ENCODE measurements around the gene CDC45.
"Not testable (repeated sequence)": the region's sequence is repeated elsewhere in the genome, so short reads cannot be mapped to it uniquely, and the experiment has no call there.

Gene CDC45, protein sequence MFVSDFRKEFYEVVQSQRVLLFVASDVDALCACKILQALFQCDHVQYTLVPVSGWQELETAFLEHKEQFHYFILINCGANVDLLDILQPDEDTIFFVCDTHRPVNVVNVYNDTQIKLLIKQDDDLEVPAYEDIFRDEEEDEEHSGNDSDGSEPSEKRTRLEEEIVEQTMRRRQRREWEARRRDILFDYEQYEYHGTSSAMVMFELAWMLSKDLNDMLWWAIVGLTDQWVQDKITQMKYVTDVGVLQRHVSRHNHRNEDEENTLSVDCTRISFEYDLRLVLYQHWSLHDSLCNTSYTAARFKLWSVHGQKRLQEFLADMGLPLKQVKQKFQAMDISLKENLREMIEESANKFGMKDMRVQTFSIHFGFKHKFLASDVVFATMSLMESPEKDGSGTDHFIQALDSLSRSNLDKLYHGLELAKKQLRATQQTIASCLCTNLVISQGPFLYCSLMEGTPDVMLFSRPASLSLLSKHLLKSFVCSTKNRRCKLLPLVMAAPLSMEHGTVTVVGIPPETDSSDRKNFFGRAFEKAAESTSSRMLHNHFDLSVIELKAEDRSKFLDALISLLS

DNA sequence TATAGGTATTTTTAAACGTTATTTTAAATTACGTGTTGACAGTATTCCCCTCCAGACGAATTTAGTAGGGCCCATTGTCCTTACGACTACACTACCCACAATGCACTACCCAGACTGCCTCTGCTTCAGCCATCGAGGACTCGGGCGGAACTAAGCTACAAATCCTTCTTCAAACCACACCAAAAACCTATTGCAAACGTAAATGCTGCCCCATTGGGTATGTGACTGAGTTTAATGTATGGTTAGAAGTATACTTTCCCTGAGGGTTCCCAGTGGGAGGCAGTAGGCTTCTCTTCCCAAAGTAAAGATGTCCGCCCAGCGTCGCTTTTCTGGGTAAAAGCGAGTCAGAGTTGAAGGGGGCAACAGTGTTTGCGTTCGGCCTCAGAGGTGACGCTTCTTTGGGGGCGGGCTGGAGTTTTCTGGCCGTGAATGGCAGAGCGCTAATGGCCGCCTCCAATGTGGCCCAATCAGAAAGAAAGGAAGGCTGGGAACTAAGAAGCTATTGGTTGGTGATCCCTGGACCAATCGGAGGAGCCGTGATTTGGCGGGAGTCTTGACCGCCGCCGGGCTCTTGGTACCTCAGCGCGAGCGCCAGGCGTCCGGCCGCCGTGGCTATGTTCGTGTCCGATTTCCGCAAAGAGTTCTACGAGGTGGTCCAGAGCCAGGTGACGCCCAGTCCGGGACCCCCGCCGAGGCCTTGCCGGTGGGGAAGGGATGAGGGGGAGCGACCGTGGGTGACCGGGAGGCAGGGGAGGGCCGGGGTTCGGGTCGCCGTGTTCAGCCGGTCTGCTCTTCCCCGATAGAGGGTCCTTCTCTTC, at the start of gene CDC45:
Gene CDC45 (plus strand): TSS at position 566 of the 818 bp plus-strand sequence. CDS start 49 bp downstream, at position 615.
- DNase-seq, result peak; percentile 96

DNA sequence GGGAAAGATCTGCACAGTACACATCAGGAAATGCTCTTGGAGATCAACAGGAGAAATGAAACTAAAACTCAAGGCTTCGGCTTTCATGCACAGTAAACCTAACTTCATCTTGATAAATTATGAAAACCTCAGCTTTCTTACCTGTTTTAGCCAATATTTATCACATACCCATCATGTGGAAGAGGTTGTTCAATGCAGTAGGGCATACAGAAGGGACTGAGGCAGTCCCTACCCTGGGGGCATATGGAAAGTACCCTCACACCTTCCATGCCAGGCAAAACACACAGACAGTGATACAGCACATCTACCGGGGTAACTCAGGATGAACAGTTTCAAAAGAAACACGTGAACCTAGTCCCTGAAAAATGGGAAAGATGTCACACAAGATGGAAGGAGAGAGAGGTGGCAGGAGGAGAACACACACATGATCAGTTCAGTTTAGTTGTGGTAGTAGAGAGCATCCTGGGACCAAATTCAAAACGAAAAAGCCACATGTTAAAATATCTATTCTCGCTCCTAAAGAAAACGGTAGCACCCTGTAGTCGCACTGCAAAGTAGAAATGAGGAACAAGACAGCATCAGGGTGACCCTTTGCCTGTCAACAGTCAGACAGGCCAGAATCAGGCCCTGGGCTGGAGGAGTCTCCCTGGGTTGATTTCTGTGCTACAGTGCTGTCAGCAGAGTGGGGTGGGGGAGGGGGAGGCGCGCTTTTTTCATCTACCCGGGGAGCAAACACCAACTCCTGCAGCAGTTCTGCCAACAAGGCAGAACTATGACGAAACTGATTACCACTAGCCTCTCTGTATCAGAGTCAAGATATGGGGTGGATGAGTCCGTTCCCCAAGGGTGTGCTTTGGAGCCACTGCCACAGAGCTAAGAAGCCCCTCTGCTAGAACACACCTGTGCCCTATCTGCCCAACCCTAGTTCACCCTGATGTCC, 49.5 kb upstream of the CDC45 start:
- peak; percentile 55 for DNase-seq

DNA sequence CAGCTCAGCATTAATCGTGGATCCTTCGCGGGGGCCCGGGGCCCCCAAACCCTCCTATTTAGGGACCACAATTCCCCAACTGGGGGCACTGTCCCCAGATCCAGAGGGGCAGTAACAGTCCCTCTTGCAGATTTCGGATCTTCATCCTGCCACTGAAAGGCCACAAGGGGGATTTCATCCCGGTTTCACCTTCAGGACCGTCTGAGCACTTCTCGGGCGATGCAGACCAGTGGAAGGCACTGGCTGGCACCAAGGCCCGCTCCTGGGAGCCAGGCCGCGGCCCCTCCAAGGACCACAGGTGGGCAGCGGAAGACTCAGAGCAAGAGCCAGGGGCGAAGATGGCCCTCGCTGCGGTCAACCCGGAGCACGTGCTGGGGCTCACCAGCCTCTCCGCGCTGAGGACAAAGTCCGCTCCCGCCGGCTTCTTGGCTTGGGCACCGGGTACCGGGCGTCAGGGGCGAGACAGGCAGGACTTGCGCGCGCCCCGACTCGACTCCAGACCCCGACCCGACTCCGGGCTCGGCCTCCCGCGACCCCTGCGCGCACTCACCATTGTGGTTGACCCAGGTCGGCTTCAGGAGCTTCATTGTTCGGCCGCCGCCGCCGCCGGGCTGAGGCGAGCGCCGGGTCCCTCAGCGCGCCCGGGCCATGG, 48.7 kb upstream of the CDC45 start:
- DNase-seq, result peak; percentile 42

DNA sequence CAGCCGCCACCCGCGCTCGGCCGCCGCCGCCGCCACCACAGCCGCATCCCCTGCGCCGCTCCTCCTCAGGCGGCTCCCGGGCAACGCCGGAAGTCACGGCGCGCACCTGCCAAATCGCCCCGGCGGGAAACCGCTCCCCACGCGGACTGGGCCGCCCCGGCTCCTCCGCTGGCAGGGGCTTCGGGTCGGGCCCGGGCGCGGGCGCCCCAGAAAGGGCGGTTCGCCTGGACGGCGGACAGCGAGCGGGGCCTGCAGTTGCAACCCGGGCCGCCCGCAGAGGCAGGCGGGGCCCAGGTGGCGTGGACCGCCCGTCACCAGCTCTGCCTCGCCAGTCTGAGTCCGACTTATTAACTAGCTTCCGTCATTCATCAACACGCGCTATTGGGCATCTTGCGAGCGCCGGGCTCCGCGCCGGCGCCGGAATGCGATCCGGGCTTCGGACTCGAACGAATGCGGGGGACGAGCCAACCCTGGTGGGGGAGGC, 48.0 kb upstream of the CDC45 start, which contains the start of gene HIRA:
Gene HIRA (minus strand): TSS at position 85 of the 484 bp plus-strand sequence. CDS start 257 bp downstream, outside the sequence.
- DNase-seq, result peak; percentile 88

DNA sequence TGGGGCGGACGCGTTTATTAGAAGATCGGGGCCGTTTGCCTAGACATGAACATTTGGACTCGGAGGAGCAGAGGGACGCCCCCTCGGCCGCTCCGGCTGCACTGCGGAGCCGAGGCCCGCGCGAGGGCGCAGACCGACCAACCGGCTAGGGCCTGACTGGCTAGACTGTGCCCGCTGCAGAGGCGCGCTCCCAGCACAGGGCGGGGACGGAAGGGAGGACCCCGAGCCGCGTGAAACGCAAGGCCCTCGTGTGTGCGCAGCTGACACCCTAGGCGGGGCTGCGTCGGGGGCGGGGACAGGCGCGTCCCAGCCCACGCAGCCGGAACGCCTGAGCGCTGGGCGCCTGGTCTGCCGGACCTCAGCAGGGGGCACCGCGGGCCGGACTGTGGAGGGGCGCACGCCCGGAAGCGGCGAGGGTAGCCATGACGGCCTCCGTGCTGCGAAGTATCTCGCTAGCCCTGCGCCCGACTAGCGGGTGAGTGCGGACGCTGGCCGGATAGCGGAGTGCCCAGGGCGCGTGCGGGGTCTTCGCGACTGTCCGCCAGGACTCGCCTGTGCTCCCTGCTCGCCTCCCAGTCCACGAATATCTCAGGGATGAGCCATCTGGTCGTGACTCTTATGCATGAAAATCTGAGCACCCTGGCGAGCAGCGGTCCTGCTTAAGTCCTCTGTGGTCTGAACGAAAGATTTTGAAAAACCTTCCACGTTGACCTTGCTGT, 47.4 kb upstream of the CDC45 start, which contains the start of gene MRPL40:
Gene MRPL40 (plus strand): TSS at position 413 of the 719 bp plus-strand sequence. CDS start 10 bp downstream, at position 423.
- DNase-seq, result peak; percentile 95

DNA sequence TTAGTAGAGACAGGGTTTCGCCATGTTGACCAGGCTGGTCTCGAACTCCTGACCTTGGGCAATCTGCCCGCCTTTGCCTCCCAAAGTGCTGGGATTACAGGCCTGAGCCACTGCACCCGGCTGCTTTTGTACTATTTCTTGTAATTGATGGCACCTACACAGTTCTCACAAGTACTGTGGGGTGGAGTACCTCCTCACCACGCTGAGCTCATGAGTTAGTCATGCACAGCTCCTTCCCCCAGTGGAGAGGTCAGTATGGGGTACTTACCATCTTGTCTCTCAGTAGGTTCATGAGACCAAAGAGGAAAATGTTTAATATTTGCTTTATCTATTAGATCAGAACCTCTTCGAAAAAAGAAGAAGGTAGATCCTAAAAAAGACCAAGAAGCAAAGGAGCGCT, 45.3 kb upstream of the CDC45 start:
- no peak for DNase-seq

DNA sequence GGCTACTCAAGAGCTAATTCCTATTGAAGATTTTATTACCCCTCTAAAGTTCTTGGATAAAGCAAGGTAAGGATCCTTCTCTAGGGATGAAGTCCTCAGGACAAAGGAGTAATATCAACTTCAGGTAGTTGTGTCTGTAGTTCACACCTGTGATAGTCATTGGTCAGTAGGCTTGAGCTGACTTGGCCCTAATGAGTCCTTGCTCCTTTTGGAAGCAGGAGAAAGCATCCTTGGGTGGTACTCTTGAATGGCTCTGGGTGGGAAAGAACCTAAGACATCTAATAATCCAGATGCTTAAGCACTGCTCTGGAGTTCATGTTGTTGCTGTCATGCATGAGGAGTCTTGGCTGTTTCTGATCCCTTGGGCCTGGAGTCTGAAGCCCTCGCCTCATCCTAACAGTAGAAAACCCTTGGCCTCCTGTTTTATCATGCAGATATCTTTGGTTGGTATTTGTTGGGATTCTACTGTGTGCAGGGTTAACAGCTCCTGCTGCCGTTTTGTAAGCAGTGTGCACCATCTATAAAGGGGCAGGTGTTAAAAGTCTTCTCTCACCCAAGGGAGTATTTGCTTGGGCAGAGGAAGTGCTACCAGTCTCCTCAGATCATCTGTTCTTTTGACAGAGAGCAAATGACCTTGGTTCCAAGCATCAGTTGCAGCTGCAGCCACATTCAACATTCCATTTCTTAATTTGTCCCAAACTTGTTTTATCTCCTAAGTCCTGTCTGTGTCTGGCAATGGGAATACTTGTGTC, 44.7 kb upstream of the CDC45 start:
- DNase-seq, result no peak

DNA sequence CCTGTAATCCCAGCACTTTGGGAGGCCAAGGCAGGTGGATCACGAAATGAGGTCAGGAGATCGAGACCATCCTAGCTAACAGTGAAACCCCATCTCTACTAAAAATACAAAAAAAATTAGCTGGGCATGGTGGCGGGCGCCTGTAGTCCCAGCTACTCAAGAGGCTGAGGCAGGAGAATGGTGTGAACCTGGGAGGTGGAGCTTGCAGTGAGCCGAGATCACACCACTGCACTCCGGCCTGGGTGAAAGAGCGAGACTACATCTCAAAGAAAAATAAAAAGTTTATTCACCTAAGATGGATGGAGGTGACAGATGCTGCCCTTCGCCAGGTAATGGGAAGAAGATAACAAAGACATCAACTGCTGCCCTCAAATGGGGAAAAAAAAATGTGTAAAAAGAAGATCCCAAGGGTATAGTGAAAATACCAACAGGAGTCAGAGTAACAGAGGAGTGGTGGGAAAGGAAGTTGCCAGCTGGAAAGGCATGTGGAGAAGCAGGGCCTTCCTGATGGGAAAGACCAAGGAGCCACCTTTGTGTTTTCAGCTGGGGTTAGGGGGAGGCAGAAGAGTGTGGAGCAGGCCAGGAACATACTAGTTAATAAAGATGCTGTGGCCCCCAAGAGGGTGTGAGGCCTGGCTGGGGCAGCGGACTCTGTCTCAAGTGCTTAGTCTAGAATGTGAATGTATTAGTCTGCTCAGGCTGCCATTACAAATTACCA, 43.1 kb upstream of the CDC45 start:
- DNase-seq, result not testable (repeated sequence)

DNA sequence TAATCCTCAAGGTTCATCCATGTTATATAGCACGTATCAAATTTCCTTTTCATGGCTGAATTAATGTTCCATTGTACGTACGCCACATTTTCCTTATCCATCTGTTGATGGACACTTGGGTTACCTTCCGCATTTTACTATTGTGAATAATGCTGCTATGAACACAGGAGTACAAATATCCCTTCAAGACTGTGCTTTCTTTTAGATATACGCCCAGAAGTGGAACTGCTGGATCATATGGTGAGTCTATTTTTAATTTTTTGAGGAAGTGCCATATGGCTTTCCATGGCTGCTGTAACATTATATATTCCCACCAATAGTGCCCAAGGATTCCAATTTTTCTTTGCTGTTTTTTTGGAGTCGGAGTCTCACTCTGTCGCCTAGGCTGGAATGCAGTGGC, 41.4 kb upstream of the CDC45 start:
- DNase-seq, result no peak

DNA sequence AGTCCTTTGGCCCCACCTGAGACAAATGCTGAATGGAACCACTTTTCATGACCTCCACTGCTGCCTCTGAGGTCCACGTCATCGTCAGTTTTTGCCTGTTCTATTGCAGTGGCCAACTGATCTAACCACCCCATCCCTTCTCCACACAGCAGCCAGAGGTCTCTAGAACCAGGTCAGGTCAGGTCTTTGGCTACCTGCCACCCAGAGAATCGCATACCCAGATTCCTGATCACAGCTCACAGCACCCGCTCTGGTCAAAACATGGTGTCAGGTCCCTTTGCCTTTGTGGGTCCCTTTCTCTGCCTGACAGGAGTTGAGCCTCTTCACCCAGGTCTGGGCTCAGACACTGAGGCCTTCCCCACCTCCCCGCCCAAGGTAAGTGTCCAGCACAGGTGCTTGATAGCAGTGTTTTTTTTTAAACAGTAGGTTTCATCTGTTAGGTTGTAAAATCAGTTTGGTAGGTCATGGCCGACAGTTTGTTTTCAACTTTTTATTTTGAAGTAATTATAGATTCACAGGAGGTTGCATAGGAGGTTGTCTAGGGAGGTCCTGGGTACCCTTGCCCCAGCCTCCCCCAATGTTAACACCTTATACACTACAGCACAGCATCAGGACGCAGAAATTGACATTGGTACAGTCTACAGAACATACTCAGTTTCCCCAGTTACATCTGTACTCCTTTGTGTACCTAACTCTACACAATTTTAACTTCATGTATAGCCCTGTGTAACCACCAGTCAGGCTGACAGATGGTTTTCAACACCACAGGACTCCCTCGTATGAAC, 39.1 kb upstream of the CDC45 start:
- no peak for DNase-seq

DNA sequence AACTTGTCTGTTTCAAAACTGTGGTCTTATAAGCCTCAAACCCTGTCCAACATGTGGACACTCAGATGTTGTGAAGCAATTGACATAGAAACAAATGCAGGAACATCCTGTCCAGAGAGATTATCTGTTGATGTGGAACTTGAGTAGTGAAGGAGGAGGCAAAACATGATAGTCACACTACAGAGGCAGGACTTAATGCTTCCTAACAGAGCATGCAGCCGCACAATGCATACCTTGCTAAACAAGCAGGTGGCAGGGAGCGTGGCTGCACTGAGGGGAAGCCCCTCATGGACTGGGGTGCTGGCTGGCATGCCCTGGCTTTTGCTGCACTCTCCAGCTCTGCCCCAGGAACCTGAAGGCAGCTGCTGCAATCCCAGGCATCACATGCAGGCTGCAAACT, 37.6 kb upstream of the CDC45 start:
- DNase-seq, result no peak

DNA sequence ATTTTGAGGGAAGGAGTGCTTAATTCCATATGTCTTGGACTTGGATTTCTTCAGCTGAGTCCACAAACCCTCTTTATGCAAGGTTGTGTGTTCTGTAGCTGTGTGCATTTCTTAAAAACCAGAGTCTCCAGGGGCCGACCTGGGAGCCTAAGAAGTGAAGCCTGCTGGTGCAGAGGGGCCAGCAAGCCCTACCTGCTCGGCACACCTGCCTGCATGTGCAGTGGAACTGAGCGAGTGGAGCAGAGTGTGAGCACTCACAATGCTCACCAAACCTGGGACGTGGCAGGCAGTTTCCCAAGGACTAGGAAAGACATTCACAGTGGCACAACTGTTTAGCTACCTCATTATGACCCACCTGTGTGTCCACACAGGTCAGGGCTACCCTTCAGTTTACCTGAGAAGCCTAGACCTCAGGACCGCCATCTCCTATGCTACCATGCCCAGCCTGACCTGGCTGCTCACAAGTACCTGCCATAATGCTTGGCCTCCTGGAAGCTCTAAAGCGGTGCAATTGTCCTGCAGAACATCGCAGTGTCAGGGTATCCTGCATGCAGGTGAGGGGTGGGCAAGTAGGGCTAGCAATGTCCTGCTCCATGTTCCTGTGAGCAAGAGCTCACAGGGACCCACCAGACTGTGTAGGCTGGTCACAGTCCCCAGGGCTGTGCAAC, 36.0 kb upstream of the CDC45 start:
- no peak for DNase-seq

DNA sequence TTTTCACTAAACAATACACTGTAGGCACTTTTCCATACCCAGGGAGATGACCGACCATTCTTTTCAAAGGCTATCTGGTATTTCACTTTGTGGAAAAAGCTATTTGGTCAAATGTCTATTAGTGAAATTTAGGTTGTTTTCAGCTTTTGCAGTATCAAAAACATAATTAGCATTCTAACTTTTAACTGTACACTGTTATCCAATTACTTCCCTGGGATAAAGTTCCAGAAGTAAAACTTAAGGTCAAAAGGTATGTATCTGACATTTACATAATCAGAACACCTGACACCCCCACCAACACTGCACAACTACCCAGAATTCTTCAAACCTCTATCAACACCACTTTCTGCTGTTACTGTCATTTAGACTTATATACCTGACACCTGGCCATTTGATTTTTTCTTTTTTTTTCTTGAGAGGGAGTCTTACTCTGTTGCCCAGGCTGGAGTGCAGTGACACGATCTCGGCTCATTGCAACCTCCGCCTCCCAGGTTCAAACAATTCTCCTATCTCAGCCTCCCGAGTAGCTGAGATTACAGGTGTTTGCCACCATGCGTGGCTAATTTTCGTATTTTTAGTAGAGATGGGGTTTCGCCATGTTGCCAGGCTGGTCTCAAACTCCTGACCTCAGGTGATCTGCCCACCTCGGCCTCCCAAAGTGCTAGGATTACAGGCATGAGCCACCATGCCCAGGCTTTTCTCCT, 34.3 kb upstream of the CDC45 start:
- DNase-seq, result not testable (repeated sequence)

DNA sequence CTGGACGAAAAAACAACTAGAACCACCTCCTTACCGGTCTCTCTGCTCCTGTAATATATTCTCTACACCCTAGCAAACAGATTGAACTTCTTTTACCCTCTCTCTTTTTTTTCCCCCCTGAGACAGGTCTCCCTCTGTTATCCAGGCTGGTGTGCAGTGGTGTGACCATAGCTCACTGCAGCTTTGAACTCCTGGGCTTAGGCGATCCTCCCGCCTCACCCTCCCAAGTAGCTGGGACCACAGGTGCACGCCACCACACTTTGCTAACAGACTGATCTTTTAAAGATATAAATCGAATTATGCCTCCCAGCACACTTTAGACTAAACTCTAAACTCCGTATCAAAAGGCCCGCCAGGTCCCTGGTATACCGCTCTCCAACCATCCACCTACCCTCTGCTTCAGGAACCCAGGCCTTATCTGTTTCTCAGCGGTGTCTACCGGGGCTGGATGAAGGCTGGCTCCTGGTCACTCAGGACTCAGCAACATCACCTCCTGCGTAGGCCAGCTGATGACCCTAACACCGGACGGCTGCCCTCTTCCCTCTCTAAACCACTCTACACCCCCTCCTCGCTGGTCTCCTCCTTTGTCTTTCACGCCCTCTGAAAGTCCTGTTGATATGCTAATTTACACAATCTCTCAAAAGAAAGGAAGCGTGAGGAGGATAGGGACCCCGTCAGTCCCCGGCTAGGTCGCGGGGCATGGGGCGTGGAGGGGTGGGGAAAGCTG, 33.0 kb upstream of the CDC45 start:
- DNase-seq, result no peak

DNA sequence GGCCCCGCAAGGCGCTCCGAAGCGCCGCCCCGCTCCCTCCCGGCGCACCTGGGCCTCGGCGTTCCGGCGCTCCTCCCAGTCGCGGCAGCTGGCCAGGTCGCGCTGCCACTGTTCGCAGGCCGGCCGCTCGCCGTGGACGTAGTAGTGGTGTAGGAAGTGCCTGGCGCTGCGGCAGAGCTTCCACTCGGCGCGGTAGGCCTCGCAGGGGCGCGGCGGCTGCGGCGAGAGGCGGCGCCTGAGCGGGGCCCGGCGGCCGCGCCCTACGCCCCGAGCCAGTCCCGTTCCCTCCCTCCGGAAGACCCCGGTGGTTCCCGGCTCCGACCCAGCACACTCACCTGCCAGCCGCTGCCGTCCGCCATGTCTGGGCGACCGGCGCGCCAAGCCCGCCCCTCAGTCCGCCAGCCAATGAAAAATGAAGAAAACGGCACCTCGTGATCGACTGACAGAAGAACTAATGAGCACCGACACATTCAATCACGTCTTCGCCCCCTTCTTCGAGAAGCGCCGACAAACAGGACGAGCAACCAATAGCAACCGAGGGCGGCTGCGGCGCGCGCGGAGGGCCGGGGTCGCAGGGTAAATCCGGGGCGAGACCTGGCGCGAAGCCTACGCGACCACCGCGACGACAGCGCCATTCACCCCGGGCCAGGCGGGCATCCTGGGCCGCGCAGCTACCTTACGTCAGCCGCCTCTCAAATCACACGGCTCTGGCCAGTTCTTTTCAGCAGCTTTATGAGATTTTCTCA, 32.2 kb upstream of the CDC45 start, which contains the start of gene C22orf39:
Gene C22orf39 (minus strand): TSS at position 382 of the 746 bp plus-strand sequence. CDS start 23 bp downstream, at position 359.
- DNase-seq, result peak; percentile 90

Measured in stimulated activated CD4-positive, alpha-beta T cell treated with anti-CD3 and anti-CD28 coated beads, Interleukin-15, amount 100 ng/mL, for 24 hours (primary cell).